ENCODE results near the gene ZNF526.

The ZNF526 gene

DNA sequence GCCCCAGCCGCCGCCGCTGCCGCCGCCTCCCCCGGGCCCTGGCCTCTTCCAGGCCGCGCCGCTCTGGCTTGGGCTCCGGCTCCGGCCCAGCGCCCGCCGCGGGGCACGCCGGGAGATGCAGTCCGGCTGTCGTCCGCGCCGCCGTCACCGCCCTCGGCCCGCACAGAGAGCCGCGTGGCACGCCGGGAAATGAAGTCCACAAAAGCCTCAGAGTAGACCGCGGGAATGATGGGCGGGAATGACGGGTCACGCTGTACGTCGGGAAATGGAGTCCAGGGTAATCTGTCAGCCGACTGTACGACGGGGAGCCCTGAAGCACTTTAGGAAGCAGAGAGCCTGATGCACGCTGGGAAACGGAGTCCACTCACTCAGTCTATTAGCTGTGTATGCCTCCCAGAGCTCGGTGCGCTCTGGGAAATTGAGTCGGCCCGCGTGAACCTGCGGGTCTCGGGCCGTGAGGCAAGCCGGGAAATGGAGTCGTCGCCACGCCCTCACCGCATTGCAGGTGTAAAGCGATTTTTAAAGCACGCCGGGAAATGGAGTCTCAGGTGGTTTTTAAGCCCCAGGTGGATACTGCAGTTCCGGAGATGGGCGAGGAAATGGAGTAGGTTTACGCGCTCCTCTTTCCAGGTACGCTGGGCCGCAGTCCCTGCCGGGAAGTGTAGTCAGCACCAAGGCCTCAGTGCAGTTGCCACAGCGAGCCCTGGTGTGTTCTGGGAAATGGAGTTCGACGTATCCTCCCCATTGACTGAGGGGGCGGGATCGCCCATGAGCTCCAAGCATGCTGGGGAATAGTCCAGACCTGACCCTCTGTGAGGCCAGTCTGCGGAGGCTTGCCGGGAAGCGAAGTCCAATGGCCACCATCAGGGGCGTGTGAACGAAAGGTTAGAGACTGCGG lies 22.6 kb downstream of the ZNF526 start, which contains the start of gene GSK3A:
GSK3A (minus strand) TSS at position 91 of the 898 bp plus-strand sequence. CDS start 137 bp downstream, outside the sequence.
- H3K27ac ChIP-seq: peak within 1 kb of the TSS; percentile 85 to 94
- peak within 1 kb of the TSS; percentile 90 for H3K4me3 ChIP-seq
- peak; percentile 100 for DNase-seq (ENCODE audit: low spot score)
- TF ChIP-seq CTCF (IDR thresholded peaks at IDR 0.05): no peak

DNA sequence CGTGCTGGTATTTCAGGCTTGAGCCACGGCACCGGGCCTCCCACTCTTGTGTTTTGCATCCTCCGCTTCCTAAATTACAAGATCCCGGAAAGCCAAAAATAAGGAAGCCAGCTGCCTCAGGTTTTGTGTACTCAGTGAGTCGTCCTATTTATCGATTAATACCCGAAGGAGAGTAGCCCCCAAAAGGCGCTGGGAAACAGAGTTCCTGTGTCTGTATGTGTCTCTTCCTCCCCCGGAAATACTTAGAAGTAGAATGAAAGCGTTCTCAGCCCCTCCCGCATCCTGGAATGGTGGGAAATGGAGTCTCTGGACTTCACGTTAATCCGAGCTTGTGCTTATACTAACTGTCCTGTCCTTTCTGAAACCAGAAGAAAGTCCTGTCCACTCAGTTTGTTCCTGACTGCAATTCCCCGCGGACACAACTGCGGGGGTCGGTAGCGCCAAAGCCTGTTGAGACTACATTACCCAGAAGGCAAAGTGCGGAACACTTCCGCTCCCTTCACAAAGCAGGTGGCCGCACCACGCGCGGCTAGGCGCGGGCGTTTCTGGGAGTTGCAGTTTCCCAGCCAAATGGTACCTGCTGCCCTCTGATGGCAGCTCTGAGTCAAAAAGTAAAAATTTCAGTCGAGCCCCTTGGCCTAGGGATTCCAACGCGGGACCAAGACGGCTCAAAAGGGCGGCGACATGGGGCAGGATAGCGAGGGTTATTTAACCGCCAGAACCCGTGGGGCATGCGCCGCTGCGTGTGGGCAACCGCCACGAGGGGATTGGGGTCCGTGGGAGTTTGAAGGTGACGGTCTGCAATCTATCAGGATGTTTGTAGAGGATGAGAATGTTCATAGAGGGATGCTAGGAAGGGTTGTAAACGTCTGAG lies 24.5 kb downstream of the ZNF526 start:
- DNase-seq (ENCODE audit: low spot score): peak; percentile 97
- H3K27ac ChIP-seq: peak overlapping the region; percentile 85 to 94
- peak overlapping the region; percentile 90 for H3K4me3 ChIP-seq
- peak; percentile 34 for TF ChIP-seq CTCF (IDR thresholded peaks at IDR 0.05)

DNA sequence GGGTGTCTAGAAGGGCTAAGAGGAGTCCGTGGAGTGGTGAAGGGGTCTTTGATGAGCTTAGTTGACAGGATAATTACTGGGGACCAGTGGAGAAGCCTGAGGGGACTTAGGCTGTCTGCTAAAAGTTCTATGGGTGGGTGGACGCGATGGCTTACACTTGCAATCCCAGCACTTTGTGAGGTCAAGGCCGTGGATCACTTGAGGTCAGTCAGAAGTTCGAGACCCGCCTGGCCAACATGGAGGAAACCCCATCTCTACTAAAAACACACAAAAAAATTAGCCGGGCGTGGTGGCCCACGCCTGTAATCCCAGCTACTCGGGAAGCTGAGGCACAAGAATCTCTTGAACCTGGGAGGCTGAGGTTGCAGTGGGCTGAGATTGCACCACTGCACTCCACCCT lies 25.1 kb downstream of the ZNF526 start:
- DNase-seq (ENCODE audit: low spot score): no peak
- Histone ChIP-seq H3K4me3 (peak overlapping the region; percentile 90), H3K27ac (peak overlapping the region; percentile 85 to 94)
- TF ChIP-seq CTCF (IDR thresholded peaks at IDR 0.05): no peak

DNA sequence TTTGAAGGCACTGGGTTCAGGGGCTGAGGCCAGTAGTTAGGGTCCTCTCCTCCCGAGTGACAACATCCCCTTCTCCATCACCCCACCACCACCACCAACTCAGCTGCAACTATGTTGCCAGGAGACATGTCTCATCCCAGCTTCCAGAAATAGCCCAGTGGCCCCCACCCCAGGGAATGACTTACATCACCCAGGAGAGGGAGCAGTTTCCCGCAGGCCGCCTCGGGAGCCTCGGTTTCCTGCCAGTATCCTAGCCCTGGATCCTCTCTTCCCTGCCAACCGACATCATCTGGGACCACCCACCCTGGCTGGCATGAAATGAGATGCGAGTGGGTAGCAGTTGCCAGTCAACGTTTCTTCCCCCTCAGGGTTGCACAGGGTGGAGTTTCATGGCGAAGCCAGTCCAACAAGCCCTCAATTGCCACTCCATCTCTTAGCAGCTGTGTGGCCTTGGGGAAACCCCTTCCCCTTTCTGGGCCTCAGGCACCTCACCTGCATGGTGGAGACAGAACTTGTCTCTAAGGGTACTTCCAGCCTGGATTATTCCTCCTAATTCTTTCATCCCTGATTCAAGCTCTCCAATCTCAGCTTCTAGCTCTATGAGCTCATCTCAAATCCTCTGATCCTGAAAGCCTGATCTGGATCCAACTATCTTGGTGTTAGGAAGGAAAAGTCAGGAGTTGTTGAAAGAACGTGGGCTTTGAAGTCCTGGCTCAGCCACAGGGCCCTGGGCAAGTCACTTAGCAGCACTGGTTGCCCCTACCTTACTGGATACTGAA lies 26.2 kb downstream of the ZNF526 start:
- peak; percentile 90 for DNase-seq (ENCODE audit: low spot score)
- TF ChIP-seq CTCF (IDR thresholded peaks at IDR 0.05): peak; percentile 62
- Histone ChIP-seq H3K27ac (peak overlapping the region; percentile 50 to 71), H3K4me3 (no peak overlapping the region)

GRCh38 chr19:42246922-42247639 lies 27.0 kb downstream of the ZNF526 start:
- DNase-seq (ENCODE audit: low spot score): no peak
- peak overlapping the region in 1 of 2 donors; percentile 71 for H3K27ac ChIP-seq
- TF ChIP-seq CTCF (IDR thresholded peaks at IDR 0.05): no peak
- H3K4me3 ChIP-seq: no peak overlapping the region

DNA sequence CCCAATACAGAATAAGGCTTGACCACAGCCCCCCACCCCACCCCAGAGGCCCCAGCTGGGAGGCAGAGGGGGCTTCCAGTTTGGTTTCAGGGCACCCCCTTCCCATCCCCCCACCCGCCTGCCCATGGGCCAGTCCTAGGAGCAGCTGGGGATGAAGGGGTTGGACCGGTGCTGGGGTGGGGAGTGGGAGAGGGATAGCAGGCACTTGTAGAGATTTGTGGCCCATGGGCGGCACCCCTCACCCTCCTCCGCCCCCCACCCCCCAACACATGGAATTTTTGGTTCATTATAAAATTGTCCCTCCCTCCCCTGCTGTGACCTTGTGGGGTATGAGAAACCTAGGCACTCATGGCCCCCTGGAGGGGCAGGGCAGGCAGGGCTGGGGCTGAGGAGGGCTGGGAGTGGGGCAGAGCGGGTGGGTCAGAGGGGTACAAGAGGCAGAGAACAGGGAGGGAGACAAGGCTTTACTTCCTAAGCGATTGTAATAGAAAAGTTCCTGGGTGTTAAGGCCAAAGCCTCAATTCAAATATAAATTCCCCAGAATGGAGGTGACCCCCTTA lies 27.6 kb downstream of the ZNF526 start:
- DNase-seq (ENCODE audit: low spot score): no peak
- H3K27ac ChIP-seq: peak overlapping the region; percentile 12 to 71
- H3K4me3 ChIP-seq: no peak overlapping the region
- TF ChIP-seq CTCF (IDR thresholded peaks at IDR 0.05): no peak
